ENCODE measurements around the gene TULP3.

TULP3 gene

DNA sequence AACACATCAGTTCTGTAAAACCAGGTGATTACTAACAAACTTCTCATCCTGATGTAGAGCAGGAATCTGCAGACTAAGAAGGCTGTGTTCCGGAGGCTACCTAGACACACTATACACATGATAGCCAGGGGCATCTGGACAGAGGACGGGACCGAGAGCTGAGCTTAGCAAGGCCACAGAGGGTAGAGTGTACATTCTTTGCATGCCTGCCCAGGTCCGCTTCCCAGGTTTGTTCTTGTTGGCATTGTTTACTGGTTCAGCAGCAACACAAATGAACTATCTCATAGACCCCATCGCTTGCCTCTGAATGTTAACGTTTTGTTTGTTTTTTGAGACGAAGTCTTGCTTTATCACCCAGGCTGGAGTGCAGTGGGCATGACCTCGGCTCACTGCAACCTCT lies 50.8 kb downstream of the TULP3 start:
- DNase-seq, result no peak
- no peaks in the 10 kb centered on the region for H3K9me3 ChIP-seq
- TF ChIP-seq, protein P1, sequence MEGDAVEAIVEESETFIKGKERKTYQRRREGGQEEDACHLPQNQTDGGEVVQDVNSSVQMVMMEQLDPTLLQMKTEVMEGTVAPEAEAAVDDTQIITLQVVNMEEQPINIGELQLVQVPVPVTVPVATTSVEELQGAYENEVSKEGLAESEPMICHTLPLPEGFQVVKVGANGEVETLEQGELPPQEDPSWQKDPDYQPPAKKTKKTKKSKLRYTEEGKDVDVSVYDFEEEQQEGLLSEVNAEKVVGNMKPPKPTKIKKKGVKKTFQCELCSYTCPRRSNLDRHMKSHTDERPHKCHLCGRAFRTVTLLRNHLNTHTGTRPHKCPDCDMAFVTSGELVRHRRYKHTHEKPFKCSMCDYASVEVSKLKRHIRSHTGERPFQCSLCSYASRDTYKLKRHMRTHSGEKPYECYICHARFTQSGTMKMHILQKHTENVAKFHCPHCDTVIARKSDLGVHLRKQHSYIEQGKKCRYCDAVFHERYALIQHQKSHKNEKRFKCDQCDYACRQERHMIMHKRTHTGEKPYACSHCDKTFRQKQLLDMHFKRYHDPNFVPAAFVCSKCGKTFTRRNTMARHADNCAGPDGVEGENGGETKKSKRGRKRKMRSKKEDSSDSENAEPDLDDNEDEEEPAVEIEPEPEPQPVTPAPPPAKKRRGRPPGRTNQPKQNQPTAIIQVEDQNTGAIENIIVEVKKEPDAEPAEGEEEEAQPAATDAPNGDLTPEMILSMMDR (IDR thresholded peaks at IDR 0.05; ENCODE audit: low read depth, low read length), result no peak
- H3K27me3 ChIP-seq, result no peaks in the 10 kb centered on the region
- no peaks in the 10 kb centered on the region for H3K4me1 ChIP-seq
- H3K36me3 ChIP-seq, result 0 out of 2 replicates have a peak, but pooled peaks cover 4% of the 10 kb centered on the region
- H3K4me3 ChIP-seq (ENCODE audit: low read depth, low read length), result no peak overlapping the region

DNA sequence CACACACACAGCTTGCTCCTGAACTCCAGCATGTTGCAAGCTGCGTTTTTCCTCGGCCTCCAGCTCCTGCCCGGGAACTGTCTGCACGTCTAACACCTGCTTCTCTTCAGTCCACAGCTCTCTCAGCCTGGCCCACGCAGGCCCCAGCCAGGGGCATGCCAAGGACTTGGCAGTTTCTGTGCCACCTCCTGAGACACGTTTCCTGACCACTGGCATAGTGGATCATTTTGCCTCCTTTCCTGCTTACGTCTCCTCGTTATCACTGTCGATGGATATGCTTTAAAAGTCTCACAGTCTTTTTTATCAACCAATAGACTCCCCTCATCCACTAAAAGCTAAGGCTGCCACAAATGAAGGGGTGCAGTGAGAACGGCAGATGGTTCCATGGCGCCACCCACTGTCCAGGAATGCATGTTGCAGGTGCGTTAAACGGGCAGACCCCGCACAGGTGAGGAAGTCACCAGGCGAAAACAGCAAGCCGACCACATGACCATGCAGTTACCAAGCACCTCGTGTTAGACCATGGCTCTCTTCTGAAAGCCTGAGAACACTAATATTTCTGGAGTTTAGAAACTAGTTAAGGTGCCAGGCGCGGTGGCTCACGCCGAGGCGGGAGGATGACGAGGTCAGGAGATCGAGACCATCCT lies 53.8 kb downstream of the TULP3 start:
- Histone ChIP-seq H3K27me3 (no peaks in the 10 kb centered on the region), H3K4me1 (no peaks in the 10 kb centered on the region), H3K9me3 (no peaks in the 10 kb centered on the region), H3K4me3 (ENCODE audit: low read depth, low read length) (no peak overlapping the region), H3K36me3 (no peaks in the 10 kb centered on the region)
- peak; percentile 55 for DNase-seq
- TF ChIP-seq, protein P1 (IDR thresholded peaks at IDR 0.05; ENCODE audit: low read depth, low read length), result peak; percentile 88

DNA sequence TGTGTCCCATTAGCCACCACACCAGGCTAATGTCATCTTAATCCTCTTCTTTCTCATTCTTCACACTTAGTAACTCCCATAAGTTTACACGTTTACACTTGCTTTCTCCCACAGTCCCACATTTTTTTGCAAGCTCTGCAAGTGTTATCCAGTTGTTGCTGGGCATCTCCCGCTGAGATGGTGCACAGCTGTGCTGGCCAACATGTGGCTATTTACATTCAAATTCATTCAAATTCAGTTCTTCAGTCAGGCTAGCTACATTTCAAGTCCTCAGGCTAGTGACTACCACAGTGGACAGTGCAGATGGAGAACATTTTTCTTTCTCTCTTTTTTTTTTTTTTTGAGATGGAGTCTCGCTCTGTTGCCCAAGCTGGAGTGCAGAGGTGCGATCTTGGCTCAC lies 58.7 kb downstream of the TULP3 start:
- no peak for DNase-seq
- TF ChIP-seq, protein P1 (IDR thresholded peaks at IDR 0.05; ENCODE audit: low read depth, low read length), result no peak
- Histone ChIP-seq H3K27me3 (no peaks in the 10 kb centered on the region), H3K9me3 (no peaks in the 10 kb centered on the region), H3K4me1 (no peaks in the 10 kb centered on the region), H3K36me3 (no peaks in the 10 kb centered on the region), H3K4me3 (ENCODE audit: low read depth, low read length) (no peak overlapping the region)

DNA sequence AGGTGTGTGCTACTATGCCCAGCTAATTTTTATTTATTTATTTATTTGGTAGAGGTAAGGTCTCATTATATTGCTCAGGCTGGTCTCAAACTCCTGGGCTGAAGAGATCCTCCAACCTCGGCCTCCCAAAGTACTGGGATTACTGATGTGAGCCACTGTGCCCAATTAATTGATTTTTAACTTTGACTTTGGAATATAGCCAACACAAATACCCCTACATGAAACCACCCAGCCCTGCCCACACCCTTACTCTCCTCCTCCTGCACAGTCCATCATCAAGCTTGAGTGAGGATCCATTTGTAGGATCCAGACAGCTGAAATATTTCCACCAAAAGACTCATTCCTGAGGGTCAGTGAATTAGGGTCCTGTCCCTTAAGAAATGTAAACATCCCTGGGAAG lies 65.2 kb downstream of the TULP3 start:
- Histone ChIP-seq H3K9me3 (no peaks in the 10 kb centered on the region), H3K4me3 (ENCODE audit: low read depth, low read length) (no peak overlapping the region), H3K4me1 (no peaks in the 10 kb centered on the region), H3K27me3 (peaks cover 46% of the 10 kb centered on the region), H3K36me3 (no peaks in the 10 kb centered on the region)
- DNase-seq, result no peak
- TF ChIP-seq, protein P1 (IDR thresholded peaks at IDR 0.05; ENCODE audit: low read depth, low read length), result no peak

DNA sequence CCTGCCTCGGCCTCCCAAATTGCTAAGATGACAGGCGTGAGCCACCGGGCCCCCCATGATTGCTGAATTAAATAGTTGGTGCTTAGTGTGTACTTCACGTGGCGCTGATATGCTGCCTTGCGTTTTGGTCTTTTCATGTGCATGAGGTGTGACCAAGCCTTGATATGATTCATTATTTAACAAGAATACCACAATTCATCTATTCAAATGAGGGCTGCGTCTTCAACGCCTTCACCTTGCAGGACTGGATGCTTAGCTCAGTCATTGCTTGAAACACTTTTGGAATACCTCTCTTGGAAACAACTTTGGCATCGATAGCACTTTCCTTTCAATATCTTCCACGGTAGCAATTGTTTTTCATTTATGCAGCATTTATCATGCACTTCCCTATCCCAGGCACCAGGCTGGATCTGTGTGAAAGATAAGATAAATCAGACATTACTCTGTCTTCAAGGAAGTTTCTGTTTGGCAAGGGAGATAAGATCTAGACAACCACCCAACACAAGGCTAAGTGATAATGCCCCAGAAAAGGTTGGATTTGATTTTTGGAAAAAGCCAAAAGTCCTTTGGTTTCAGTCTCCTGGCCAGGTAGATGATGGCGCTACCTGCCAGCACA lies 67.2 kb downstream of the TULP3 start:
- H3K4me3 ChIP-seq (ENCODE audit: low read depth, low read length), result no peak overlapping the region
- peaks cover 62% of the 10 kb centered on the region for H3K27me3 ChIP-seq
- no peaks in the 10 kb centered on the region for H3K9me3 ChIP-seq
- no peaks in the 10 kb centered on the region for H3K4me1 ChIP-seq
- DNase-seq, result no peak
- TF ChIP-seq, protein P1 (IDR thresholded peaks at IDR 0.05; ENCODE audit: low read depth, low read length), result no peak
- H3K36me3 ChIP-seq, result no peaks in the 10 kb centered on the region
